H1 (cell line): ENCODE measurements around the gene SMTNL2. TPM values are rescaled to one million over a fixed set of nuclear protein-coding genes. Genes with fewer than 3 reads are reported as not detected.

ENCODE experiments used
- CTCF ChIA-PET: fragments of 300-600 bp; sonication (Branson Sonifier 250); formaldehyde crosslinking; loops from one replicate; lab custom pipeline; 2021; ENCODE audit not compliant: partially characterized antibody; lab: Charles Lee
- POLR2A ChIA-PET: fragments of 300-600 bp; sonication (Branson Sonifier 250); formaldehyde crosslinking; loops from one replicate; lab custom pipeline; 2021; ENCODE audit warnings: inconsistent platforms; ENCODE audit not compliant: partially characterized antibody; lab: Charles Lee
- DNase-seq, 2 experiments: peaks; one replicate each; pipeline versions ENCODE4 v3.0.0 to v3.0.0-alpha.2; 2010 to 2022; ENCODE audit warnings: low spot score in 2 of 2, low read depth in 1 of 2, mixed read lengths in 1 of 2
- FAIRE-seq: peaks from 2 replicates; lab custom pipeline; 2011; peaks lifted over from hg19 to GRCh38; lab: Jason Lieb, UNC
- H2AFZ ChIP-seq: 2 replicates; pipeline ENCODE4 v1.8.1; 2012; ENCODE audit warnings: low read length, inconsistent platforms
- H2AK5ac ChIP-seq: 2 replicates; pipeline ENCODE4 v1.6.1; 2013; ENCODE audit warnings: low read depth, low read length
- H2BK120ac ChIP-seq: replicated peaks from 2 replicates; pipeline ENCODE3; 2013; ENCODE audit warnings: low read depth, low read length, inconsistent platforms
- H2BK12ac ChIP-seq: 2 replicates; pipeline ENCODE4 v1.6.1; 2013; ENCODE audit warnings: low read depth, low read length
- H2BK15ac ChIP-seq: 2 replicates; pipeline ENCODE4 v1.6.1; 2013; ENCODE audit warnings: low read length
- H2BK20ac ChIP-seq: 2 replicates; pipeline ENCODE4 v1.6.1; 2013; ENCODE audit warnings: low read length
- H2BK5ac ChIP-seq: 2 replicates; pipeline ENCODE4 v1.6.1; 2013; ENCODE audit warnings: low read depth, low read length
- H3K14ac ChIP-seq: 2 replicates; pipeline ENCODE4 v1.6.1; 2013; ENCODE audit warnings: inconsistent platforms; ENCODE audit not compliant: insufficient read length
- H3K18ac ChIP-seq: 2 replicates; pipeline ENCODE4 v1.6.1; 2013; ENCODE audit warnings: low read length; ENCODE audit errors: extremely low read depth
- H3K23ac ChIP-seq: 2 replicates; pipeline ENCODE4 v1.6.1; 2013; ENCODE audit warnings: inconsistent platforms; ENCODE audit not compliant: insufficient read length
- H3K23me2 ChIP-seq: 2 replicates; pipeline ENCODE4 v1.6.1; 2013; ENCODE audit warnings: low read depth, low read length
- H3K27ac ChIP-seq: 2 replicates; pipeline ENCODE4 v1.6.1; 2011; ENCODE audit warnings: low read depth, low read length, inconsistent platforms
- H3K27me3 ChIP-seq, 4 experiments: replicated peaks in 1 of 4; 1 replicate in 1 of 4; 2 replicates in 3 of 4; pipeline versions ENCODE4 v1.6.1 to v1.8.1; 2011 to 2013; ENCODE audit warnings: low read length in 3 of 4, mild to moderate bottlenecking in 3 of 4, inconsistent platforms in 2 of 4, mixed read lengths in 2 of 4, moderate library complexity in 1 of 4; ENCODE audit not compliant: control insufficient read depth in 3 of 4, insufficient read depth in 3 of 4; ENCODE audit errors: extremely low read depth in 1 of 4
- H3K36me3 ChIP-seq, 4 experiments: 2 replicates each; pipeline versions ENCODE4 v1.6.1 to v1.8.1; 2011 to 2013; ENCODE audit warnings: mild to moderate bottlenecking in 4 of 4, low read length in 3 of 4, moderate library complexity in 2 of 4, control low read depth in 1 of 4, inconsistent platforms in 1 of 4; ENCODE audit not compliant: insufficient read depth in 4 of 4, control insufficient read depth in 2 of 4
- H3K4ac ChIP-seq: replicated peaks from 2 replicates; pipeline ENCODE3; 2013; ENCODE audit warnings: low read length, low read depth, mixed read lengths, inconsistent platforms; ENCODE audit not compliant: insufficient read length
- H3K4me1 ChIP-seq, 4 experiments: replicated peaks in 1 of 4; 1 replicate in 1 of 4; 2 replicates in 3 of 4; pipeline versions ENCODE4 v1.6.1 to v1.8.1; 2011 to 2013; ENCODE audit warnings: low read length in 3 of 4, inconsistent platforms in 2 of 4, mixed read lengths in 1 of 4; ENCODE audit not compliant: insufficient read depth in 4 of 4, control insufficient read depth in 3 of 4
- H3K4me2 ChIP-seq, 2 experiments: 2 replicates each; pipeline versions ENCODE4 v1.6.1 to v1.8.1; 2011 to 2013; ENCODE audit warnings: low read depth in 2 of 2, low read length in 2 of 2, control low read depth in 1 of 2, inconsistent platforms in 1 of 2, mild to moderate bottlenecking in 1 of 2; ENCODE audit not compliant: insufficient read depth in 1 of 2
- H3K4me3 ChIP-seq, 4 experiments: fragments of 200-600, 300-600 bp in 1 of 4; sonication (generic), shearing (Covaris generic), sonication (Bioruptor Twin) in 1 of 4; 2 replicates each; pipeline versions ENCODE4 v1.5.1 to v1.8.1; 2011 to 2016; ENCODE audit warnings: low read length in 4 of 4, low read depth in 3 of 4, control low read depth in 2 of 4, inconsistent platforms in 2 of 4, mild to moderate bottlenecking in 2 of 4, mixed read lengths in 1 of 4, moderate library complexity in 1 of 4; ENCODE audit not compliant: insufficient read depth in 2 of 4; ENCODE audit errors: extremely low read depth in 1 of 4
- H3K56ac ChIP-seq: replicated peaks from 2 replicates; pipeline ENCODE3; 2013; ENCODE audit warnings: low read depth, mild to moderate bottlenecking, mixed read lengths, low read length, inconsistent platforms; ENCODE audit not compliant: insufficient read length
- H3K79me1 ChIP-seq: 2 replicates; pipeline ENCODE4 v1.6.1; 2013; ENCODE audit warnings: low read depth, low read length, control low read depth
- H3K79me2 ChIP-seq, 2 experiments: 2 replicates each; pipeline versions ENCODE4 v1.6.1 to v1.8.1; 2012 to 2013; ENCODE audit warnings: low read length in 2 of 2, mild to moderate bottlenecking in 2 of 2, inconsistent platforms in 1 of 2; ENCODE audit not compliant: insufficient read depth in 2 of 2, control insufficient read depth in 1 of 2
- H3K9ac ChIP-seq, 4 experiments: replicated peaks in 1 of 4; 1 replicate in 1 of 4; 2 replicates in 3 of 4; pipeline versions ENCODE4 v1.6.1 to v1.8.1; 2011 to 2013; ENCODE audit warnings: low read depth in 3 of 4, low read length in 3 of 4, control low read depth in 2 of 4, mild to moderate bottlenecking in 2 of 4, moderate library complexity in 2 of 4, inconsistent platforms in 1 of 4; ENCODE audit errors: extremely low read depth in 1 of 4
- H3K9me3 ChIP-seq, 2 experiments: 2 replicates each; pipeline versions ENCODE4 v1.6.1 to v1.8.1; 2012 to 2013; ENCODE audit warnings: mild to moderate bottlenecking in 2 of 2, moderate library complexity in 2 of 2, control low read depth in 1 of 2, inconsistent platforms in 1 of 2, low read depth in 1 of 2, low read length in 1 of 2, mixed read lengths in 1 of 2; ENCODE audit not compliant: insufficient read depth in 2 of 2
- H4K20me1 ChIP-seq, 2 experiments: replicated peaks in 1 of 2; 2 replicates each; pipeline versions ENCODE3 to v1.8.1; 2011 to 2013; ENCODE audit warnings: inconsistent platforms in 2 of 2, low read length in 2 of 2, mild to moderate bottlenecking in 1 of 2; ENCODE audit not compliant: insufficient read depth in 2 of 2, control insufficient read depth in 1 of 2
- H4K5ac ChIP-seq: 2 replicates; pipeline ENCODE4 v1.6.1; 2013; ENCODE audit warnings: low read length, low read depth, mixed read lengths, inconsistent platforms; ENCODE audit not compliant: insufficient read length
- H4K8ac ChIP-seq: 2 replicates; pipeline ENCODE4 v1.8.0; 2013; ENCODE audit warnings: mild to moderate bottlenecking, moderate library complexity, low read length, inconsistent platforms; ENCODE audit not compliant: insufficient read depth; ENCODE audit errors: extremely low read depth
- H4K91ac ChIP-seq: replicated peaks from 2 replicates; pipeline ENCODE3; 2013; ENCODE audit warnings: low read length, mixed read lengths, inconsistent platforms; ENCODE audit not compliant: insufficient read length
- CBX8 ChIP-seq: fragments of 300-800, 300-1000 bp; sonication (generic); IDR thresholded peaks from 2 replicates; pipeline ENCODE4 v1.7.1; 2016; ENCODE audit warnings: low read depth, low read length, borderline replicate concordance
- CEBPB ChIP-seq: IDR thresholded peaks from 2 replicates; pipeline ENCODE4 v1.6.1; 2012; ENCODE audit warnings: low read depth, low read length
- CHD2 ChIP-seq: IDR thresholded peaks from 2 replicates; pipeline ENCODE4 v1.6.1; 2012; ENCODE audit warnings: low read length, improper control_type of control experiment
- EP300 ChIP-seq, 2 experiments: IDR thresholded peaks; 1 replicate in 1 of 2; 2 replicates in 1 of 2; pipeline ENCODE4 v1.6.1; 2011 to 2012; ENCODE audit warnings: low read depth in 2 of 2, low read length in 2 of 2, mild to moderate bottlenecking in 2 of 2, borderline replicate concordance in 1 of 2, inconsistent platforms in 1 of 2, moderate library complexity in 1 of 2
- KDM1A ChIP-seq: fragments of 200-600, 300-600 bp; sonication (generic); IDR thresholded peaks from 2 replicates; pipeline ENCODE4 v1.7.1; 2016; ENCODE audit warnings: mild to moderate bottlenecking, low read length, borderline replicate concordance
- KDM4A ChIP-seq: IDR thresholded peaks from one replicate; pipeline ENCODE4 v1.7.1; 2012; ENCODE audit warnings: low read depth, mild to moderate bottlenecking, moderate library complexity, low read length, inconsistent platforms; ENCODE audit not compliant: severe bottlenecking
- NANOG ChIP-seq: IDR thresholded peaks from 2 replicates; pipeline ENCODE4 v1.6.1; 2011; ENCODE audit warnings: low read length, low read depth, mild to moderate bottlenecking, inconsistent platforms; ENCODE audit not compliant: insufficient read depth, poor library complexity, severe bottlenecking
- RXRA ChIP-seq: IDR thresholded peaks from 2 replicates; pipeline ENCODE4 v1.6.1; 2011; ENCODE audit warnings: low read depth, mild to moderate bottlenecking, low read length, moderate library complexity; ENCODE audit not compliant: insufficient read depth
- SP1 ChIP-seq: IDR thresholded peaks from 2 replicates; pipeline ENCODE4 v1.6.1; 2011; ENCODE audit warnings: low read depth, low read length
- TAF1 ChIP-seq: IDR thresholded peaks from 2 replicates; pipeline ENCODE4 v1.6.1; 2011; ENCODE audit warnings: mild to moderate bottlenecking, low read depth, low read length
- TEAD4 ChIP-seq: IDR thresholded peaks from 2 replicates; pipeline ENCODE4 v1.6.1; 2012; ENCODE audit warnings: low read depth, low read length, inconsistent platforms, mixed read lengths
- YY1 ChIP-seq: IDR thresholded peaks from 2 replicates; pipeline ENCODE4 v1.6.1; 2011; ENCODE audit warnings: low read depth, mild to moderate bottlenecking, low read length
- WGBS, 2 experiments: shearing (Covaris generic) in 1 of 2; methylation state at CpG; one replicate each; pipeline versions ENCODE4 v1.1.6 to v1.1.7; 2013 to 2015; ENCODE audit warnings: low lambda C conversion rate in 2 of 2, mixed read lengths in 2 of 2, inconsistent platforms in 1 of 2, low coverage in 1 of 2, missing lambda C conversion rate in 1 of 2; ENCODE audit not compliant: insufficient replicate concordance in 2 of 2, insufficient coverage in 1 of 2, insufficient read length in 1 of 2; ENCODE audit errors: extremely low coverage in 1 of 2, missing lambda C conversion rate in 1 of 2; 5-methylcytosine and 5-hydroxymethylcytosine counted together
- polyA plus RNA-seq, 7 experiments: library from polyadenylated mRNA; depleted of rRNA in 3 of 7; stranded (reverse) in 5 of 7; unstranded in 2 of 7; fragments of >200 nt in 5 of 7; fragments of 200-250 nt in 2 of 7; gene quantifications; 1 replicate in 5 of 7; 2 replicates in 1 of 7; 4 replicates in 1 of 7; pipeline versions ENCODE4 v1.2.1 to v1.2.3, GENCODE V29; 2011 to 2013; ENCODE audit warnings: missing spikeins in 2 of 7, mixed read lengths in 2 of 7
- total RNA-seq: library from RNA; stranded (reverse); fragmentation: NEBNext Ultra II Directional; extraction: Animal tissue kit (Norgen Biotek cat#: 25700); gene quantifications from 2 replicates; pipeline ENCODE4 v1.2.1, GENCODE V29; 2021
- TF ChIP-seq, protein P1 (sequence below): IDR thresholded peaks from 2 replicates; pipeline ENCODE4 v1.6.1; 2012; ENCODE audit warnings: inconsistent platforms
- TF ChIP-seq, protein P2 (sequence below): IDR thresholded peaks from 2 replicates; pipeline ENCODE4 v1.6.1; 2011; ENCODE audit warnings: low read depth, mild to moderate bottlenecking, low read length; ENCODE audit not compliant: insufficient read depth

SMTNL2 gene
- total and polyA plus RNA-seq, 2 of the 8 experiments (the other 6 are each of a cell fraction or from before 2014, with no cell fraction given) = 3.6 to 4.5 TPM

DNA sequence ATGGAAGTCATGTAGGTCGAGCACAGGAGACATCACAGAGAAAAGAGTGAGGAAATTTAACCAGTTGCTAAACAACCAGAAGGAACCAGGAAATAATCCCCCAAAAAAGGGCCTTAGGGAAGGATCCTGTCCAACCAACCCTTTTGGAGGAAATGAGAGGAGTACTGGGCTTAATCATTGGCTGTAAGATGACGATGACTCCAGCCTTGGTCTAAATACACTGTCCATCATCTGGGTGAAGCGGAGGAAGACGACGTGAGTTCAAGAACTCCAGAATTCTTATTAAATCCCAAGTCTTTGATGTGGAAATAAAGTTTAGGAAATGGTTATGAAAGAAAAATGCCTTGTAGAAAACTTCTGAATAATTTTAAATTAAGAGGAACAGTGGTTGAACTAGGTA, 68.7 kb downstream of the SMTNL2 start:
- no peak overlapping the region for H2AK5ac ChIP-seq
- DNase-seq (no peak), FAIRE-seq (no peak)
- POLR2A ChIA-PET = no interaction called here
- H2AFZ ChIP-seq = no peak overlapping the region
- no peak overlapping the region for H3K14ac ChIP-seq
- no peak overlapping the region for H2BK120ac ChIP-seq
- no peaks in the 10 kb centered on the region for H3K79me1 ChIP-seq
- H3K27ac ChIP-seq = no peak overlapping the region
- H2BK15ac ChIP-seq = no peak overlapping the region
- H3K9ac ChIP-seq = no peak overlapping the region
- no peak overlapping the region for H3K23ac ChIP-seq
- H3K79me2 ChIP-seq = no peaks in the 10 kb centered on the region
- H3K23me2 ChIP-seq = no peaks in the 10 kb centered on the region
- H4K5ac ChIP-seq = no peak overlapping the region
- H3K4me1 ChIP-seq = no peaks in the 10 kb centered on the region; a peak in 1 of 7 replicates
- no peaks in the 10 kb centered on the region for H3K9me3 ChIP-seq
- no peak overlapping the region for H3K18ac ChIP-seq
- H3K27me3 ChIP-seq = no peaks in the 10 kb centered on the region; a peak in 1 of 7 replicates
- no peak overlapping the region for H2BK12ac ChIP-seq
- no peak overlapping the region for H4K8ac ChIP-seq
- no peak overlapping the region for H2BK20ac ChIP-seq
- H3K4me2 ChIP-seq = no peak overlapping the region
- H3K36me3 ChIP-seq = no peaks in the 10 kb centered on the region
- WGBS, 2 experiments = 93% methylated on average over 5 of the region's 5 CpGs; no CpG with 5 or more reads in 1 of the 2 experiments
- no peak overlapping the region for H2BK5ac ChIP-seq
- CTCF ChIA-PET = interaction anchor here (0.6 kb wide), 1 partner anchor 400 kb away, joined by 4 read pairs; no protein-coding TSS in a partner anchor
- H3K4me3 ChIP-seq = no peak overlapping the region
- no peak overlapping the region for H3K4ac ChIP-seq
- H4K20me1 ChIP-seq = no peaks in the 10 kb centered on the region
- H4K91ac ChIP-seq = no peak overlapping the region
- H3K56ac ChIP-seq = no peak overlapping the region
- TF ChIP-seq KDM1A (no peak), EP300 (IDR thresholded peaks at IDR 0.05; ENCODE audit: borderline replicate concordance in 1 of 2, low read depth in 2 of 2, low read length in 2 of 2) (no peak), NANOG (no peak), TAF1 (no peak), RXRA (no peak), CBX8 (no peak), CHD2 (no peak), SP1 (no peak), KDM4A (no peak), YY1 (no peak), CEBPB (no peak), TEAD4 (no peak)
- TF ChIP-seq, protein P1, sequence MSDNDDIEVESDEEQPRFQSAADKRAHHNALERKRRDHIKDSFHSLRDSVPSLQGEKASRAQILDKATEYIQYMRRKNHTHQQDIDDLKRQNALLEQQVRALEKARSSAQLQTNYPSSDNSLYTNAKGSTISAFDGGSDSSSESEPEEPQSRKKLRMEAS = no peak
- TF ChIP-seq, protein P2, sequence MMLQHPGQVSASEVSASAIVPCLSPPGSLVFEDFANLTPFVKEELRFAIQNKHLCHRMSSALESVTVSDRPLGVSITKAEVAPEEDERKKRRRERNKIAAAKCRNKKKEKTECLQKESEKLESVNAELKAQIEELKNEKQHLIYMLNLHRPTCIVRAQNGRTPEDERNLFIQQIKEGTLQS = no peak
